Activated B cell treated with CpG ODN at 0.5 μM for 24 hours (primary cell): Measurements from ENCODE around the gene XRCC2. TPM values are rescaled to one million over a fixed set of nuclear protein-coding genes. Genes with fewer than 3 reads are reported as not detected.

Source experiments
- ATAC-seq: fragments of 200-7000 bp; cut with Tn5 transposase; one replicate; pipeline ENCODE4 v1.10.0; 2021; ENCODE audit warnings: low read depth, mild to moderate bottlenecking, moderate library complexity
- CTCF ChIA-PET: fragments of 350-600 bp; sonication (Branson Sonifier 250); formaldehyde crosslinking; loops from one replicate; lab custom pipeline; 2021; ENCODE audit warnings: antibody characterized with exemption; lab: Charles Lee
- POLR2A ChIA-PET: fragments of 350-600 bp; sonication (Branson Sonifier 250); formaldehyde crosslinking; loops from one replicate; lab custom pipeline; 2021; ENCODE audit warnings: antibody characterized with exemption; lab: Charles Lee
- DNase-seq: peaks from one replicate; pipeline ENCODE4 v3.0.0; 2022
- H3K27ac Mint-ChIP-seq: one replicate; pipeline ENCODE4 v1.8.0; 2020; ENCODE audit warnings: mixed read lengths
- H3K27me3 Mint-ChIP-seq: one replicate; pipeline ENCODE4 v1.8.0; 2021; ENCODE audit warnings: mixed read lengths
- H3K36me3 Mint-ChIP-seq: one replicate; pipeline ENCODE4 v1.8.0; 2021; ENCODE audit warnings: low read depth, mixed read lengths
- H3K4me1 Mint-ChIP-seq: one replicate; pipeline ENCODE4 v1.8.0; 2021; ENCODE audit warnings: mixed read lengths
- H3K4me3 Mint-ChIP-seq: one replicate; pipeline ENCODE4 v1.8.0; 2020; ENCODE audit warnings: mild to moderate bottlenecking, mixed read lengths
- H3K9me3 Mint-ChIP-seq: one replicate; pipeline ENCODE4 v1.8.0; 2020; ENCODE audit warnings: mixed read lengths
- CTCF ChIP-seq: fragments of 200-600 bp; IDR thresholded peaks from one replicate; pipeline ENCODE4 v1.8.0; 2022; ENCODE audit warnings: antibody characterized with exemption, mild to moderate bottlenecking
- intact Hi-C: fragments of 100-400 bp; cut with micrococcal nuclease; formaldehyde crosslinking; loops from one replicate; pipeline ENCODE4 v1.15.1; 2024
- total RNA-seq: library from RNA; stranded (reverse); gene quantifications from 2 replicates; pipeline ENCODE4 v1.2.3, GENCODE V29; 2022

Gene XRCC2
- total RNA-seq, 1 donor from 2014 or later = 2.3 TPM

DNA sequence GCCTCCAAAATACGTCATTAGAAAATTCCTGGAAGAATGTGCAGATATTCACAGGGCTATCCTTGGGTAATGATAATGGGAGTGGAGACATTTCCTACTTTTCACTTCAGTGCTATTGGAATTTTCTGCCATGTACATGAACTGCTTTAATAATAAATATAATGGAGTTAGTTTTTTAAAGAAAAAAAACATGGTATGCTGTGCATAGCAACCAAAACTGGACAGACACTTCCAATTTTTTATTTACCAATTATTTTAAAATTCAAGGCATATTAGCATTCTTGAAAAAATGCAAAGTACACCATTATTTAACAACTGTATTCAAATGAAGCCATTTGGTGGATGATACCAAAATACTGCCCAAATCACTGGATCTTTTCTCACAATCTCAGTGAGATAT lies 3.3 kb downstream of the XRCC2 start:
- peaks cover 3% of the 10 kb centered on the region for H3K36me3 Mint-ChIP-seq
- no peak for ATAC-seq
- no peak overlapping the region for H3K27ac Mint-ChIP-seq
- POLR2A ChIA-PET = no interaction called here
- DNase-seq = no peak
- no peaks in the 10 kb centered on the region for H3K27me3 Mint-ChIP-seq
- no peaks in the 10 kb centered on the region for H3K9me3 Mint-ChIP-seq
- CTCF ChIA-PET = no interaction called here
- no peak for TF ChIP-seq CTCF
- H3K4me3 Mint-ChIP-seq = no peak overlapping the region
- peaks cover 11% of the 10 kb centered on the region for H3K4me1 Mint-ChIP-seq
- intact Hi-C loops = loop anchor here (10.0 kb wide), 2 partner anchors 1038 to 1328 kb away; partner anchors contain the start of gene NUB1

DNA sequence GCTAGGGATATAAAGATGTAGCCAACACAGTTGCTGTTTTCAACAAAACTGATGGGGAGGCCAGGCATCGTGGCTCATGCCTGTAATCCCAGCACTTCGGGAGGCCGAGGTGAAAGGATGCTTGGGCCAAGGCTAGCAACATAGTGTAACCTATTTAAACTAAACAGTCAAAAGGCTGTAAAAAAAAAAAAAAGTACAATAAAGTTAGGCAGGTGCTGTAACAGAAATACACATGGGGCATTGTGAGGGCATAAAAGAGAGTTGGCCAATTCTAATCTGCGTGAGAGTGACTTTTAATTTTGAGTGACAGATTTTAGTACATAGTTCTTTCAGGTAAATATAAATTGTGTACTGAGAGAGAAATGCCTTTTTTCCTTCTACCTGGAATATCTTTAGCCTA lies 6.2 kb downstream of the XRCC2 start:
- DNase-seq = no peak
- Mint-ChIP-seq H3K4me3 (no peak overlapping the region), H3K36me3 (no peaks in the 10 kb centered on the region), H3K27ac (no peak overlapping the region), H3K4me1 (no peaks in the 10 kb centered on the region), H3K9me3 (no peaks in the 10 kb centered on the region), H3K27me3 (no peaks in the 10 kb centered on the region)
- ChIA-PET CTCF (no interaction called here), POLR2A (no interaction called here)
- intact Hi-C loops = loop anchor here (10.0 kb wide), 2 partner anchors 1035 to 1325 kb away; partner anchors contain the start of gene NUB1
- no peak for TF ChIP-seq CTCF
- no peak for ATAC-seq

DNA sequence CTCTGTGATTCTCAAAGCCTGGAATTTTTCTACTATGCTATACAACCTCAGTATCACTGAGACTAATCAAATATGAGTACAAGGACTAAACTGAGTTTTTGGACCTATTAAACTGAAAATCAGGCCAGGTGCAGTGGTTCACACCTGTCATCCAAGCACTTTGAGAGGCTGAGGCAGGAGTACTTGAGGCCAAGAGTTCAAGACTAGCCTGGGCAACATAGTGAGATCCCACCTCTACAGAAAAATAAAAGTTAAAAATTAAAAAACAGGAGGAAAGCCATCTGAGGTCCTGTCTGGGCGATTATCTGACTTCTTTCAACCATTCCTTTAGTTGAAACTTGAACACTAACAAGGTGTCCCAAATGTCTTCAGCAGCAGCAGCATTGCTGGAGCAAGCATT lies 7.0 kb downstream of the XRCC2 start:
- CTCF ChIA-PET = no interaction called here
- no peak overlapping the region for H3K27ac Mint-ChIP-seq

GRCh38 chr7:152667958-152668357 lies 8.0 kb downstream of the XRCC2 start:
- H3K36me3 Mint-ChIP-seq = no peaks in the 10 kb centered on the region
- DNase-seq = no peak
- POLR2A ChIA-PET = interaction anchor here (0.7 kb wide), 1 partner anchor 335 kb away, joined by 6 read pairs; no protein-coding TSS in a partner anchor

More for the DNA sequence above, 7.0 kb downstream of the XRCC2 start:
- H3K36me3 Mint-ChIP-seq = no peaks in the 10 kb centered on the region
- no peaks in the 10 kb centered on the region for H3K27me3 Mint-ChIP-seq
- intact Hi-C loops = no loop called here
- no peak overlapping the region for H3K4me3 Mint-ChIP-seq
- POLR2A ChIA-PET = no interaction called here
- no peaks in the 10 kb centered on the region for H3K4me1 Mint-ChIP-seq
- TF ChIP-seq CTCF = no peak
- DNase-seq (no peak), ATAC-seq (no peak)
- H3K9me3 Mint-ChIP-seq = no peaks in the 10 kb centered on the region

DNA sequence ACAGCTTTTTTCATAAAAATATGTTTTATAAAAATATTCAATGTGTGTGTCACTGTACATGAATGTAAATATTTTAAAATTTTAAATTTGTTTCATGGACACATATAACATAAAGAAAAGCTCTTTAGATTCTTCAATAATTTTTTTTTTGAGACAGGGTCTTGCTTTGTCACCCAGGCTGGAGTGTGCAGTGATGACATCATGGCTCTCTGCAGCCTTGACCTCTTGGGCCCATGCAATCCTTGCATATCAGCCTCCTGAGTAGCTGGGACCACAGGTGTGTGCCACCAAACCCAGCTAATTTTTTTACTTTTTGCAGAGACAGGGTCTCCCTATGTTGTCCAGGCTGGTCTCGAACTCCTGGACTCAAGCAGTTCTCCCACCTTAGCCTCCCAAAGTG lies 9.9 kb downstream of the XRCC2 start:
- Mint-ChIP-seq H3K4me1 (no peaks in the 10 kb centered on the region), H3K27me3 (no peaks in the 10 kb centered on the region), H3K9me3 (no peaks in the 10 kb centered on the region), H3K4me3 (no peak overlapping the region), H3K27ac (no peak overlapping the region), H3K36me3 (no peaks in the 10 kb centered on the region)
- no peak for DNase-seq
- intact Hi-C loops = no loop called here
- ChIA-PET POLR2A (no interaction called here), CTCF (no interaction called here)
- no peak for ATAC-seq
- TF ChIP-seq CTCF = no peak

More at GRCh38 chr7:152667958-152668357, 8.0 kb downstream of the XRCC2 start:
- H3K27ac Mint-ChIP-seq = no peak overlapping the region
- ATAC-seq = no peak
- H3K4me3 Mint-ChIP-seq = no peak overlapping the region
- TF ChIP-seq CTCF = no peak
- H3K9me3 Mint-ChIP-seq = no peaks in the 10 kb centered on the region
- H3K4me1 Mint-ChIP-seq = no peaks in the 10 kb centered on the region
- intact Hi-C loops = no loop called here
- CTCF ChIA-PET = no interaction called here
- no peaks in the 10 kb centered on the region for H3K27me3 Mint-ChIP-seq
